HG03025 (cell line): ENCODE data around the gene MAN2A1.

Experiments
- ATAC-seq: cut with Tn5 transposase; IDR thresholded peaks from one replicate; pipeline ENCODE4 v1.9.1; 2021; ENCODE audit warnings: mild to moderate bottlenecking, moderate library complexity; ENCODE audit not compliant: unreplicated experiment, low FRiP score

Gene MAN2A1

DNA sequence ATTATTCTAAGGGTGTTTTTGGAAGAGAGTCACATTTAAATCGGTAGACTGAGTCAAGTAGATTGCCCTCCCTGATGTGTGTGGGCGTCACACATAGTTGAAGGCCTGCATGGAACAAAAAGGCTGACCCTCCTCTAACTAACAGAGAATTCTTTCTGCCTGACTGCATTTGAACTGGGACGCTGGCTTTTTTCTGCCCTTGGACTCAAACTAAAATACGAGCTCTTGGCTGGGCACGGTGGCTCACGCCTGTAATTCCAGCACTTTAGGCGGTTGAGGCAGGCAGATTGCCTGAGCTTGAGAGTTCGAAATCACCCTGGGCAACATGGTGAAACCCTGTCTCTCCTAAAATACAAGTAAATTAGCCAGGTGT, 209.4 kb downstream of the MAN2A1 start:
- ATAC-seq: no peak

DNA sequence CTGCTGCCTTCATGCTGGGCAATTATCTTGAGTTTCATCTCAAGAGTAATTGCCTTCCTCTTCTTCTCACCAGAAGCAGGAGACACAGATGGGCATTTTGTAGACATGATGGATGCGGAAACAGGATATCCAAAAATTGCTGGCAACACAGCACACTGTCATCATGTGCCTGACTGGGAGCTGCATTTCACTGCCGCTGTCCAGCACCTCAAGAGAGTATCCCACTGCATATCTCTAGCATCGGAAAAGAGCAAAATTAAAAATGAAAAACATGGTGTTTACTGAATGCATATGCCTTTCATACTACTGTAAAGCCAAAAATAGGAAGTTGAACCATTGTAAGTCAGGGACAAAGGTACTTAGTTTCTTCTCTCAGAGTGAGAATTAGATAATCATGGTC, 210.7 kb downstream of the MAN2A1 start:
- no peak for ATAC-seq

- ATAC-seq: no peak
Observed at GRCh38 chr5:109900911-109901627, 211.3 kb downstream of the MAN2A1 start.

GRCh38 chr5:109901628-109901981, 211.9 kb downstream of the MAN2A1 start:
- no peak for ATAC-seq

GRCh38 chr5:109903061-109903460, 213.3 kb downstream of the MAN2A1 start:
- ATAC-seq: no peak

DNA sequence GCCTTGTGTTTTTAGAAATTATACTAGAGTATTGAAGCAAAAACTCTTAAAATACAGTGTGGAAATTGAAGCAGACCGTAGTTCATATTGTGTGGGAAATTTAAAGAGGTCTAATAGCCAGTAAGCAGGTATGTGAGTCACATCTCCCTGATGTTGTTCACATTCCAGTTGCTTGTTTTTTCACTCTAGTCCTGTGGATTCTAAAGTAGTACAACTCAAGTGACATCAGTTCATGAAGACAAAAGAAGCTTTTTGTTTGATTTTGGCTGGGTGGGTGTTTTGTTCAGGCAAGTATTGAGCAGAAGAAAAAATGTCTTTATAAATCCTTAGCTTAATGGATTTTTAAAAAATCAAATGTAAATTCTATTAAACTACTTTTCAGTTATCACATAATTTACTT, 216.2 kb downstream of the MAN2A1 start:
- no peak for ATAC-seq

DNA sequence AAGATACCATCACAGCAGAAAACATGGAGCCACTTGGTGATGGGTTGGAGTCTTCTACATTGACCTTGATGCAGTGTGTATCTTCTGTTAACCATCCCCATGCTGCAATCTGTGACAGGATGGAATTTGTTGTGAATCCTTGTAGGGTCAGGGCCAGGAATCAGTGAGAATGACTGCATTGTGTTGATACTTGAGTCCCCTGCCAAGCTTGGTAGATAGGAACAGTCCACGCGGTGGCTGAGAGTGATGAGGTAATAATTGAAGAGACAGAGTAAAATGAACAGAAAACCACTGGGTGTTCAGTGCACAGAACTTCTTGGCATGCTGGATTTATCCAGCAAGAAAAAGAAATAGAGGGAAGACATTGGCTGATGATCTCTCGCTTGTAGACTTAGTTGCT, 217.5 kb downstream of the MAN2A1 start:
- ATAC-seq: no peak

GRCh38 chr5:109907731-109908130, 218.0 kb downstream of the MAN2A1 start:
- no peak for ATAC-seq

- ATAC-seq: no peak
Observed at GRCh38 chr5:109908366-109908765, 218.6 kb downstream of the MAN2A1 start.

DNA sequence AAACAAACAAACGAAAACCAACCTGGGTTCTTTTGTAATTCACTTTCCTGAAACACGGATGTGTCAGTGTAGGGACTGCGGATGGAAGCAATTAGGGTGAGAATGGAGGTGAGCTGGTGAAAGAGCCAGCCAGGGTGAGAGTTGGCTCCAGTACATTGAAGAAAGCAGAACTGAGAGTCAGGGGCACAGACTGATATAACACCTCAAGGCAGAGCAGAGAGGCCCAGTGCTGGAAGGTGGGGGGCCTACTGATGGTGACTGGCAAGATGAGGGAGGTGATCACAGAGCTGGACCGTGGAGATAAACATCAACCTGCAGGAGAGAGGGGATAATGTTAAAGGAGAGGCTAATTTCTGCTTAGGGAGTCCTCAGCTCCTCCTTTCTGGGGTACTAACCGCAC, 221.1 kb downstream of the MAN2A1 start:
- no peak for ATAC-seq

GRCh38 chr5:109911731-109912130, 222.0 kb downstream of the MAN2A1 start:
- ATAC-seq: no peak

DNA sequence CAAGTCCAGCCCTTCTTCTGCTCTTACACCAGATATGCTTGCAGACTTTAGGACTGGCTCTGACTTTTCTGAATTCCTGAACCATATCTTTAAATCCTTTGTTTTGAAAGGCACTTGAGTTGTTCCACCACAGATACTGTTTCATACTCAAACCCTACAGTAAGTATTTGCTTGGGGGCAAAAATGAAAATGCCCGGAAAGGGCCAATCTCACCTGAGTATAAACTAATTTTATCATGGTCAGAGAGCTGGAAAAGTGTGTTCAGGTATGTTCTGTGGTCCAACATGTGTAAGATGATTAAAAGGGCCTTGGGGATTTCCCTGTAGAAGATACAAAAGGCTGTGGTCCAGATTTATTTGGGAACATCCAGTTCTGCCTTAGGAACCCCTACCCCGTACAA, 225.2 kb downstream of the MAN2A1 start:
- no peak for ATAC-seq

GRCh38 chr5:109916481-109917153, 226.9 kb downstream of the MAN2A1 start:
- ATAC-seq: no peak
